ENCODE measurements around the gene SMS. TPM values are rescaled to one million over a fixed set of nuclear protein-coding genes. Genes with fewer than 3 reads are reported as not detected.

SMS gene
- total RNA-seq (2012; rRNA removed) (230 and 439 TPM in 2 replicates), polyA plus RNA-seq (2012; rRNA removed) (166 and 176 TPM in 2 replicates), Bru-seq, nascent RNA (percentile 98 among the genes with signal in this experiment), BruChase-seq, experiment 1, labeled RNA remaining after a 6-hour chase (percentile 96 among the genes with signal in this experiment), BruChase-seq, experiment 2, labeled RNA remaining after a 2-hour chase (percentile 94 among the genes with signal in this experiment)
- 56.3 and 74.3 TPM in 2 replicates for polyA plus RNA-seq (2012; cell fraction: cytosol; rRNA removed)
- polyA plus RNA-seq (2012; cell fraction: nucleus; rRNA removed; ENCODE audit: low replicate concordance), result 27.7 and 59.3 TPM in 2 replicates
- long read RNA-seq, transcript SMS-202 (11 exons, 1,837 nt), result major isoform, 258 of 299 reads
- long read RNA-seq, partial matches to known transcripts, result 19 of 299 reads
- long read RNA-seq, other reads (novel, unspliced or antisense), result 19 of 299 reads

DNA sequence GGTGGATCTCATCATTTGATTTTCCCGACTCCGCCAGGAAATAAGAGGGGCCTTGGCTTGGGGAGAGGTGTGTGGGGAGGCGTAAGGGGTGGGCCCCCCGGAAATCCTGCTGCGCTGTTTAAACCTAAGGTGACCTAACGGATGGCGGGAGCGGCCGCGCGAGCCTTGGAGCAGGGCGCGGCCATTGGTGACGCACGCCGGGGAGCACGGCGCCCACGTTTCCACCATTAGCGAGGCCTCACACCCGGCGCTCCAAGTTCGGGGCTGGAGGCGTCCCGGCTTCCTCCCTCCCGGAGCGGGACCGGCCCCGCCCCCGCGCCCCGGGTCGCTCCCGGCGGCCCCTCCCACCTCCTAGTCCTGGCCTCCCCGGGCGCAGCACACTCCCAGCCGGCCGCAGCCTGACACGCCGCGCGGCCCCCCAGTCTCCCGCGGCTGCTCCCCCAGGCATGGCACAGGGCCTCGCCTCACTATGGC lies at the start of gene SMS:
Gene SMS, plus strand, starts transcription at position 354 of the 474 bp plus-strand sequence. Its CDS starts 116 bp downstream, at position 470.
- dilution Hi-C loops (cut with HindIII; ENCODE audit: low sequenced_read_pairs, unreplicated experiment), result no loop called here
- Histone ChIP-seq H3K4me1 (ENCODE audit: control insufficient read depth, insufficient read depth, low read length) (peaks cover 3% of the 10 kb centered on the region), H3K36me3 (ENCODE audit: control insufficient read depth, insufficient read depth, low read length) (peaks cover 2% of the 10 kb centered on the region; the same call in 1 of the 2 replicates), H2AFZ (replicated peaks; ENCODE audit: low read length, poor library complexity) (peak within 1 kb of the TSS; percentile 87), H3K27ac (ENCODE audit: insufficient read depth, low read length) (peak within 1 kb of the TSS; percentile 84), H3K56ac (ENCODE audit: extremely low read depth, insufficient read depth, low read length) (peak within 1 kb of the TSS; percentile 89), H3K79me1 (ENCODE audit: low read depth in 1 of 2, low read length in 2 of 2) (peaks cover 0 to 3% of the 10 kb centered on the region in 2 experiments; a peak in 1 of 4 replicates), H2AK9ac (replicated peaks; ENCODE audit: low read depth, low read length, poor library complexity) (peak within 1 kb of the TSS; percentile 78), H2AK5ac (ENCODE audit: low read depth, low read length) (peak within 1 kb of the TSS; percentile 53; the same call in 1 of the 2 replicates), H2BK15ac (ENCODE audit: low read depth, low read length) (peak within 1 kb of the TSS; percentile 15; the same call in 2 of the 3 replicates), H4K5ac (ENCODE audit: low read depth, low read length) (peak within 1 kb of the TSS; percentile 55), H3K4me3 (ENCODE audit: insufficient read depth, low read depth, low read length) (peak within 1 kb of the TSS; percentile 91), H4K8ac (ENCODE audit: low read depth in 2 of 2, low read length in 2 of 2) (peak within 1 kb of the TSS; percentile 77 to 94), H3K9ac (ENCODE audit: low read depth, low read length) (peak within 1 kb of the TSS; percentile 73), H3K14ac (replicated peaks; ENCODE audit: low read depth, low read length) (peak within 1 kb of the TSS; percentile 68), H2BK5ac (ENCODE audit: low read depth, low read length, poor library complexity, severe bottlenecking) (peak within 1 kb of the TSS; percentile 87), H3K9me3 (ENCODE audit: control insufficient read depth, insufficient read depth, low read length) (no peaks in the 10 kb centered on the region), H3K27me3 (ENCODE audit: control insufficient read depth, insufficient read depth, low read length) (no peaks in the 10 kb centered on the region), H2BK20ac (ENCODE audit: low read depth, low read length) (peak within 1 kb of the TSS; percentile 52; the same call in 1 of the 2 replicates), H4K91ac (ENCODE audit: insufficient read depth, low read depth, low read length) (peak within 1 kb of the TSS; percentile 70), H3K23ac (ENCODE audit: low read depth, low read length) (peak within 1 kb of the TSS; percentile 90), H3K18ac (ENCODE audit: low read depth, low read length) (peak within 1 kb of the TSS; percentile 66), H3K9me1 (ENCODE audit: insufficient read depth, low read length) (peaks cover 10% of the 10 kb centered on the region), H3K4ac (ENCODE audit: low read depth, low read length) (peak within 1 kb of the TSS; percentile 77), H3K4me2 (ENCODE audit: low read depth, low read length) (peak within 1 kb of the TSS; percentile 76), H2BK120ac (ENCODE audit: low read depth, low read length) (peak within 1 kb of the TSS; percentile 82), H4K20me1 (ENCODE audit: insufficient read depth, low read length) (peaks cover 16% of the 10 kb centered on the region)
- intact Hi-C loops (cut with micrococcal nuclease), result no loop called here
- no peak for TF ChIP-seq FOS (IDR thresholded peaks at IDR 0.05; ENCODE audit: low read depth, low read length)
- no peak for TF ChIP-seq RAD21 (IDR thresholded peaks at IDR 0.05; ENCODE audit: low read length)
- peak; percentile 29; the same call in 1 of the 2 replicates for TF ChIP-seq BHLHE40 (IDR thresholded peaks at IDR 0.05; ENCODE audit: low read depth, low read length)
- no peak for TF ChIP-seq MXI1 (IDR thresholded peaks at IDR 0.05; ENCODE audit: borderline replicate concordance, low read depth, low read length)
- no peak for TF ChIP-seq NFE2L2 (IDR thresholded peaks at IDR 0.05; ENCODE audit: low read depth, low read length)
- TF ChIP-seq, protein P1, sequence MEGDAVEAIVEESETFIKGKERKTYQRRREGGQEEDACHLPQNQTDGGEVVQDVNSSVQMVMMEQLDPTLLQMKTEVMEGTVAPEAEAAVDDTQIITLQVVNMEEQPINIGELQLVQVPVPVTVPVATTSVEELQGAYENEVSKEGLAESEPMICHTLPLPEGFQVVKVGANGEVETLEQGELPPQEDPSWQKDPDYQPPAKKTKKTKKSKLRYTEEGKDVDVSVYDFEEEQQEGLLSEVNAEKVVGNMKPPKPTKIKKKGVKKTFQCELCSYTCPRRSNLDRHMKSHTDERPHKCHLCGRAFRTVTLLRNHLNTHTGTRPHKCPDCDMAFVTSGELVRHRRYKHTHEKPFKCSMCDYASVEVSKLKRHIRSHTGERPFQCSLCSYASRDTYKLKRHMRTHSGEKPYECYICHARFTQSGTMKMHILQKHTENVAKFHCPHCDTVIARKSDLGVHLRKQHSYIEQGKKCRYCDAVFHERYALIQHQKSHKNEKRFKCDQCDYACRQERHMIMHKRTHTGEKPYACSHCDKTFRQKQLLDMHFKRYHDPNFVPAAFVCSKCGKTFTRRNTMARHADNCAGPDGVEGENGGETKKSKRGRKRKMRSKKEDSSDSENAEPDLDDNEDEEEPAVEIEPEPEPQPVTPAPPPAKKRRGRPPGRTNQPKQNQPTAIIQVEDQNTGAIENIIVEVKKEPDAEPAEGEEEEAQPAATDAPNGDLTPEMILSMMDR (conservative IDR thresholded peaks at IDR 0.05; ENCODE audit: low read depth, low read length), result no peak
- peak; percentile 82 for TF ChIP-seq POLR2A (IDR thresholded peaks at IDR 0.05; ENCODE audit: low read depth, low read length)
- TF ChIP-seq RCOR1 (IDR thresholded peaks at IDR 0.05; ENCODE audit: insufficient replicate concordance, low read length), result no peak
- WGBS, 2 experiments (ENCODE audit: extremely low coverage in 2 of 2, insufficient read length in 1 of 2), result 43% methylated on average over 23 of the region's 46 CpGs; no CpG with 5 or more reads in 1 of the 2 experiments
- ChIA-PET CTCF (no interaction called here), POLR2A (ENCODE audit: unreplicated experiment) (no interaction called here)
- ATAC-seq (ENCODE audit: low read depth) (peak; percentile 89), DNase-seq (peak; percentile 75)
- in situ Hi-C loops (cut with MboI; ENCODE audit: low sequenced_read_pairs), result no loop called here
- BruUV-seq (replicated peaks), result no TSS peak
